PC-9 (cell line): ENCODE results near the gene CHRDL1. TPM values are rescaled to one million over a fixed set of nuclear protein-coding genes. Genes with fewer than 3 reads are reported as not detected.
"Not testable (repeated sequence)": the region's sequence is repeated elsewhere in the genome, so short reads cannot be mapped to it uniquely, and the experiment has no call there.

Experiments used
- BruUV-seq: library from RNA; stranded (reverse); fragments of 400-500 nt; replicated peaks from 2 replicates; lab custom pipeline; 2021; lab: Mats Ljungman, UMichigan
- CTCF ChIA-PET: fragments of 300-600 bp; sonication (Branson Sonifier 250); formaldehyde crosslinking; loops from one replicate; lab custom pipeline; 2022; ENCODE audit warnings: antibody characterized with exemption; lab: Charles Lee
- POLR2A ChIA-PET: fragments of 300-600 bp; sonication (Branson Sonifier 250); formaldehyde crosslinking; loops from one replicate; lab custom pipeline; 2022; ENCODE audit warnings: antibody characterized with exemption; ENCODE audit not compliant: unreplicated experiment; lab: Charles Lee
- DNase-seq, 2 experiments: peaks; one replicate each; pipeline versions ENCODE4 v3.0.0 to v3.0.0-alpha.2; 2015 to 2022; ENCODE audit warnings: mixed read lengths in 1 of 2
- H2AFZ ChIP-seq: fragments of 200-600 bp; sonication (generic); 2 replicates; pipeline ENCODE4 v1.8.1; 2017; ENCODE audit warnings: antibody characterized with exemption
- H3F3A ChIP-seq: fragments of 200-600 bp; sonication (generic); 2 replicates; pipeline ENCODE4 v1.8.1; 2017; ENCODE audit warnings: antibody characterized with exemption, mild to moderate bottlenecking, low read depth; ENCODE audit not compliant: insufficient read depth
- H3K27ac ChIP-seq: fragments of 200-600 bp; sonication (generic); 2 replicates; pipeline ENCODE4 v1.6.1; 2016; ENCODE audit warnings: mixed run types
- H3K27me3 ChIP-seq: fragments of 200-600 bp; sonication (generic); 2 replicates; pipeline ENCODE4 v1.6.1; 2016; ENCODE audit warnings: low read depth, mixed run types; ENCODE audit not compliant: insufficient read depth
- H3K36me3 ChIP-seq: fragments of 200-600 bp; sonication (generic); 2 replicates; pipeline ENCODE4 v1.6.1; 2016; ENCODE audit warnings: low read depth, mixed run types
- H3K4me1 ChIP-seq: fragments of 200-600 bp; sonication (generic); replicated peaks from 2 replicates; pipeline ENCODE4 v1.6.1; 2016; ENCODE audit warnings: mixed run types; ENCODE audit not compliant: insufficient read depth
- H3K4me2 ChIP-seq: fragments of 200-600 bp; sonication (generic); 2 replicates; pipeline ENCODE4 v1.6.1; 2017; ENCODE audit warnings: mixed run types
- H3K4me3 ChIP-seq: fragments of 200-600 bp; sonication (generic); 2 replicates; pipeline ENCODE4 v1.6.1; 2016; ENCODE audit warnings: mixed run types
- H3K79me2 ChIP-seq: fragments of 200-600 bp; sonication (generic); 2 replicates; pipeline ENCODE4 v1.6.1; 2017; ENCODE audit warnings: low read depth, mixed run types
- H3K9me2 ChIP-seq: fragments of 200-600 bp; sonication (generic); 2 replicates; pipeline ENCODE4 v1.8.1; 2017; ENCODE audit warnings: mild to moderate bottlenecking; ENCODE audit not compliant: insufficient read depth
- H3K9me3 ChIP-seq: fragments of 200-600 bp; sonication (generic); 2 replicates; pipeline ENCODE4 v1.8.1; 2016; ENCODE audit warnings: low read depth; ENCODE audit not compliant: insufficient read depth
- H4K20me1 ChIP-seq: fragments of 200-600 bp; sonication (generic); 2 replicates; pipeline ENCODE4 v1.8.1; 2017; ENCODE audit not compliant: insufficient read depth
- EZH2 ChIP-seq: fragments of 200-600 bp; sonication (generic); IDR thresholded peaks from 2 replicates; pipeline ENCODE4 v1.8.0; 2017; ENCODE audit warnings: antibody characterized with exemption, low read depth
- intact Hi-C: fragments of 100-400 bp; cut with micrococcal nuclease; formaldehyde crosslinking; loops from one replicate; pipeline ENCODE4 v1.10.0; 2022; ENCODE audit not compliant: unreplicated experiment
- total RNA-seq: library from RNA; stranded (reverse); gene quantifications from 2 replicates; pipeline ENCODE4 v1.2.3, GENCODE V29; 2021
- TF ChIP-seq, protein P1 (sequence below): fragments of 200-600 bp; sonication (generic); conservative IDR thresholded peaks from 2 replicates; pipeline ENCODE4 v1.6.1; 2017; ENCODE audit warnings: mixed run types, antibody characterized with exemption, mild to moderate bottlenecking, moderate library complexity

The CHRDL1 gene
- total RNA-seq, 1 experiment from 2014 or later = 25.7 TPM

GRCh38 chrX:110665223-110666002 lies 130.2 kb downstream of the CHRDL1 start:
- Histone ChIP-seq H3K4me1 (no peaks in the 10 kb centered on the region), H3K36me3 (no peaks in the 10 kb centered on the region), H3K27ac (no peak overlapping the region), H3K4me2 (no peak overlapping the region), H3K9me2 (no peaks in the 10 kb centered on the region), H3K4me3 (no peak overlapping the region), H2AFZ (no peak overlapping the region), H3K79me2 (no peaks in the 10 kb centered on the region), H3F3A (no peaks in the 10 kb centered on the region), H3K27me3 (no peaks in the 10 kb centered on the region), H4K20me1 (no peaks in the 10 kb centered on the region), H3K9me3 (no peaks in the 10 kb centered on the region)
- POLR2A ChIA-PET = no interaction called here
- no TSS peak for BruUV-seq
- CTCF ChIA-PET = interaction anchor here (0.6 kb wide), 1 partner anchor 148 kb away, joined by 4 read pairs; no protein-coding TSS in a partner anchor
- TF ChIP-seq, protein P1, sequence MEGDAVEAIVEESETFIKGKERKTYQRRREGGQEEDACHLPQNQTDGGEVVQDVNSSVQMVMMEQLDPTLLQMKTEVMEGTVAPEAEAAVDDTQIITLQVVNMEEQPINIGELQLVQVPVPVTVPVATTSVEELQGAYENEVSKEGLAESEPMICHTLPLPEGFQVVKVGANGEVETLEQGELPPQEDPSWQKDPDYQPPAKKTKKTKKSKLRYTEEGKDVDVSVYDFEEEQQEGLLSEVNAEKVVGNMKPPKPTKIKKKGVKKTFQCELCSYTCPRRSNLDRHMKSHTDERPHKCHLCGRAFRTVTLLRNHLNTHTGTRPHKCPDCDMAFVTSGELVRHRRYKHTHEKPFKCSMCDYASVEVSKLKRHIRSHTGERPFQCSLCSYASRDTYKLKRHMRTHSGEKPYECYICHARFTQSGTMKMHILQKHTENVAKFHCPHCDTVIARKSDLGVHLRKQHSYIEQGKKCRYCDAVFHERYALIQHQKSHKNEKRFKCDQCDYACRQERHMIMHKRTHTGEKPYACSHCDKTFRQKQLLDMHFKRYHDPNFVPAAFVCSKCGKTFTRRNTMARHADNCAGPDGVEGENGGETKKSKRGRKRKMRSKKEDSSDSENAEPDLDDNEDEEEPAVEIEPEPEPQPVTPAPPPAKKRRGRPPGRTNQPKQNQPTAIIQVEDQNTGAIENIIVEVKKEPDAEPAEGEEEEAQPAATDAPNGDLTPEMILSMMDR = peak; percentile 74
- no peak for TF ChIP-seq EZH2
- DNase-seq = peak in 1 of 2 experiments; percentile 38
- intact Hi-C loops = loop anchor here (2.0 kb wide), 2 partner anchors 181 to 203 kb away; no protein-coding TSS in a partner anchor

- Histone ChIP-seq H3K4me3 (no peak overlapping the region), H3K27ac (no peak overlapping the region), H3F3A (no peaks in the 10 kb centered on the region), H3K36me3 (no peaks in the 10 kb centered on the region), H3K9me3 (no peaks in the 10 kb centered on the region), H3K4me2 (no peak overlapping the region), H3K79me2 (no peaks in the 10 kb centered on the region), H3K9me2 (no peaks in the 10 kb centered on the region), H3K27me3 (no peaks in the 10 kb centered on the region), H4K20me1 (no peaks in the 10 kb centered on the region), H2AFZ (no peak overlapping the region), H3K4me1 (no peaks in the 10 kb centered on the region)
- CTCF ChIA-PET = no interaction called here
- intact Hi-C loops = no loop called here
- no peak for DNase-seq
- POLR2A ChIA-PET = no interaction called here
- TF ChIP-seq, protein P1 = no peak
- TF ChIP-seq EZH2 = no peak
- BruUV-seq = no TSS peak
These were observed 138.5 kb downstream of the CHRDL1 start for GRCh38 chrX:110657073-110657472.

DNA sequence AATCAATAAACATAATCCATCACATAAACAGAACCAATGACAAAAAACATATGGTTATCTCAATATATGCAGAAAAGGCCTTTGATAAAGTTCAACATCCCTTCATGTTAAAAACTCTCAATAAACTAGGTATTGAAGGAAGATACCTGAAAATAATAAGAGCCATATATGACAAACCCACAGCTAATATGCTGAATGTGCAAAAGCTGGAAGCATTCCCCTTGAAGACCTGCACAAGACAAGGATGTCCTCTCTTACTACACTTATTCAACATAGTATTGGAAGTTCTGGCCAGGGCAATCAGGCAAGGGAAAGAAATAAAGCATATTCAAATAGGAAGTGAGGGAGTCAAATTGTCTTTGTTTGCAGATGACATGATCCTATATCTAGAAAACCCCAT lies 141.3 kb downstream of the CHRDL1 start:
- CTCF ChIA-PET, H3K4me3 ChIP-seq, H3K9me2 ChIP-seq, H3K4me1 ChIP-seq, H3K27ac ChIP-seq, H3K79me2 ChIP-seq, H3K27me3 ChIP-seq, H4K20me1 ChIP-seq, H2AFZ ChIP-seq, BruUV-seq, H3K9me3 ChIP-seq, POLR2A ChIA-PET, intact Hi-C loops, H3K4me2 ChIP-seq, H3F3A ChIP-seq, DNase-seq, H3K36me3 ChIP-seq: not testable (repeated sequence)
